HEK293T (cell line): Measurements from ENCODE around the gene LMX1A.

Experiments
- BHLHE40 ChIP-seq: fragments of 450-650 bp; IDR thresholded peaks from 2 replicates; pipeline ENCODE4 v1.6.1; 2016; ENCODE audit warnings: mild to moderate bottlenecking, moderate library complexity, borderline replicate concordance
- FOXK2 ChIP-seq: fragments of 450-650 bp; IDR thresholded peaks from 2 replicates; pipeline ENCODE4 v1.6.1; 2016; ENCODE audit warnings: mild to moderate bottlenecking
- FOXM1 ChIP-seq: fragments of 450-650 bp; IDR thresholded peaks from 2 replicates; pipeline ENCODE4 v1.6.1; 2017; ENCODE audit warnings: mild to moderate bottlenecking, borderline replicate concordance
- L3MBTL2 ChIP-seq: fragments of 450-650 bp; conservative IDR thresholded peaks from 2 replicates; pipeline ENCODE4 v1.6.1; 2016; ENCODE audit warnings: mild to moderate bottlenecking
- LEF1 ChIP-seq: fragments of 450-650 bp; IDR thresholded peaks from 2 replicates; pipeline ENCODE4 v1.6.1; 2017; ENCODE audit warnings: mild to moderate bottlenecking, borderline replicate concordance
- NFRKB ChIP-seq: fragments of 450-650 bp; IDR thresholded peaks from 2 replicates; pipeline ENCODE4 v1.6.1; 2016; ENCODE audit warnings: mild to moderate bottlenecking, moderate library complexity
- TARDBP ChIP-seq: fragments of 450-650 bp; IDR thresholded peaks from 2 replicates; pipeline ENCODE4 v1.6.1; 2016
- TF ChIP-seq, protein P1 (sequence below): fragments of 450-650 bp; IDR thresholded peaks from 2 replicates; pipeline ENCODE4 v1.6.1; 2016

DNA sequence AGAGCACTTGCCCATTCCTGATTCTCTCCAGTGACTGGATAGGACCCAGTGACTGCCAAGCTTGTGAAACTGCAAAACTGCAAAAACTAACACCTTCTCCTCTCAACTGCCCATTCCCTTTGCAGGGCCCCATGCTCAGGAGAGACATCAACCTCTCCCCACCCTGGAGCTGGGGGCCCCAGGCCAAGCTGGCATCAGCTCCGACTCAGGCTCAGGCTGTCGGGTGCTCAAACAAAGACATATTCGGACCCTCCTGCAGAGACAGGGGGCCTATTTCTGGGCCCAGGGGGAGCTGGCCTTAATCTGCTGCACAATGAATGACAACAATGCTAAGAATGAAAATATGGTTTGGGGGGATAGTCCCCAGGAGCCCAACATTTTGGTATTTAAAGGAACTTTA lies 11.8 kb downstream of the LMX1A start:
- TF ChIP-seq BHLHE40, result no peak
- TF ChIP-seq, protein P1, sequence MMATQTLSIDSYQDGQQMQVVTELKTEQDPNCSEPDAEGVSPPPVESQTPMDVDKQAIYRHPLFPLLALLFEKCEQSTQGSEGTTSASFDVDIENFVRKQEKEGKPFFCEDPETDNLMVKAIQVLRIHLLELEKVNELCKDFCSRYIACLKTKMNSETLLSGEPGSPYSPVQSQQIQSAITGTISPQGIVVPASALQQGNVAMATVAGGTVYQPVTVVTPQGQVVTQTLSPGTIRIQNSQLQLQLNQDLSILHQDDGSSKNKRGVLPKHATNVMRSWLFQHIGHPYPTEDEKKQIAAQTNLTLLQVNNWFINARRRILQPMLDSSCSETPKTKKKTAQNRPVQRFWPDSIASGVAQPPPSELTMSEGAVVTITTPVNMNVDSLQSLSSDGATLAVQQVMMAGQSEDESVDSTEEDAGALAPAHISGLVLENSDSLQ, result no peak
- TF ChIP-seq FOXM1, result no peak
- TF ChIP-seq NFRKB, result no peak
- no peak for TF ChIP-seq TARDBP
- no peak for TF ChIP-seq FOXK2
- no peak for TF ChIP-seq L3MBTL2
- TF ChIP-seq LEF1, result no peak
